Stimulated activated CD8-positive, alpha-beta memory T cell treated with anti-CD3 and anti-CD28 coated beads, Interleukin-7, amount 100 ng/mL, for 48 hours (primary cell): ENCODE data around the gene HECTD4.
"Not testable (repeated sequence)": the region's sequence is repeated elsewhere in the genome, so short reads cannot be mapped to it uniquely, and the experiment has no call there.

Experiments
- DNase-seq, 2 donors: peaks; one replicate each; pipeline ENCODE4 v3.0.0-alpha.2; 2020; ENCODE audit warnings: low read depth in 1 of 2; ENCODE audit errors: extremely low read depth in 1 of 2

Gene HECTD4

GRCh38 chr12:112354399-112354798, 27.8 kb downstream of the HECTD4 start:
- no peak for DNase-seq

DNA sequence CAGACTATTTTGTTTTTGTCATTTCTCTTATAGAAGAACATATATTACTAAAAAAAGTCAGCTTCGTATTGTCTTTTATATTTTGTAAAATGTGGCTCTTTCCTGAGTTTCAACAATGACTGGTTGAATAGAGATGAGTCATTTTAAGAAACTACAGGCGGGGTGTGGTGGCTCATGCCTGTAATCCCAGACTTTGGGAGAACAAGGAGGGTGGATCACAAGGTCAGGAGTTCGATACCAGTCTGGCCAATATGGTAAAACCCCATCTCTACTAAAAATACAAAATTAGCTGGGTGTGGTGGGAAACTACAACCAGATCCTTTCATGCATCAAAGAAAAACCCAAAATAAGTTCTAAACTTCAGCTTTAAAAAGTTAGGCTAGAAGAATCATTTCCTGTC, 28.8 kb downstream of the HECTD4 start:
- DNase-seq, result no peak

DNA sequence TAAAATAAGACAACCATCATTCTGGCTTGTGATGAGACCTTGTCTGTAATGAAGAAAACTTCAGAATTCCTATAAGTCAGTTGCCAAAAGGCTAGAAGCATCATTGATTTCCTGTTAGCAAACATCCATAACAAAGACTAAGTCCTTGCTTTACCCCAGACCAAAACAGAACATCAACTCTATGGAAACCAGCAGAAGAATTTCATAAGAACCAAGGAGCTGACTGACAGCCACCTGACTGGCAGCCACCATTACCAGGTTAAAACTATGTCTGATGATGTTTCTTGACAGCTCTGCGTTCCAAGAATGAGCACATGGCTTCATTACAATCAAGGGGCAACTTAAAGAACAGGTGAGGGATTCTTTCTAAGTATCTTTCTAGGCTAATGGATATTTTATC, 29.3 kb downstream of the HECTD4 start:
- DNase-seq, result no peak

- DNase-seq, result no peak
Measured at GRCh38 chr12:112350593-112351592, 31.3 kb downstream of the HECTD4 start.

DNA sequence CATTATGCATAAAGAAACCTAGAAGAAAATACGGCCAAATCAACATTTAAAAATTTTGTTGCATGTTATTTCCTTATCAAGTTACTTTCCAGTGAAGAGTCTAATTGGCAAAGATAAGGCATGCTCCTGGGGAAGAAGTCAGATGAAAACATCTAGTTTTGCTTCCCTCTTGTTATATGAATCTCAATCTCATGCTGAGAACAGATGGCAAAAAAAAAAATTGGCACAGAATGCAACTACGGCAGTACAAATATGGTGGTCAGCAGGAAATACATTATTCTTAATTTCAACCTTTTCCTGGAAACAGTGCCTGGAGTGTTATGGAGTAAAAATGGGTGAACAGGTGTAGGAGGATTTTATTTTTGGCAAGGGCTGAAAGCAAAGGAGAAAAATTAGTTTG, 32.8 kb downstream of the HECTD4 start:
- no peak for DNase-seq

- DNase-seq, result not testable (repeated sequence)
Measured at GRCh38 chr12:112348926-112349325, 33.3 kb downstream of the HECTD4 start.

- peak in 1 of 2 donors; percentile 2 for DNase-seq
Measured at GRCh38 chr12:112347581-112347982, 34.6 kb downstream of the HECTD4 start.

GRCh38 chr12:112346194-112346593, 36.0 kb downstream of the HECTD4 start:
- no peak for DNase-seq

- no peak for DNase-seq
Measured at GRCh38 chr12:112344220-112344619, 38.0 kb downstream of the HECTD4 start.

DNA sequence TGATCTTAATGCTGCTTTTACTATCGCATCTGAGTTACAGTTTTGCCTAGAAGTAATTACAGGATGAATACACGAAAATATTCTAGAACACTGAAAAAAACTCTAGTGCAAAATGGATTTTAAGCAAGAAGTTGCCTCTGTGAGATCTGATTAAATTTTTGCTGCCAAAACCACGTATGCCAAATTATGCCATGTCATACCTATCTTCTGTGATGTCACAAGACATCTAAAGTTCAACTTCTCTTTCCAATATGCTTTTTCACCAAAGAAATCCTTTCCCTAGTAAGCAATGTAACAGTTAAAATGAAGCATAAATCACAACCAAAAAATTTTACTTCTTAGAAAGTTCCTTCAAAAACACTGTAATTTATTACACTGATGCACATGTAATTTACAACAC, 39.6 kb downstream of the HECTD4 start:
- DNase-seq, result no peak

- no peak for DNase-seq
Measured at GRCh38 chr12:112341046-112341825, 41.0 kb downstream of the HECTD4 start.

- DNase-seq, result no peak
Measured at GRCh38 chr12:112340230-112340629, 42.0 kb downstream of the HECTD4 start.

- not testable (repeated sequence) for DNase-seq
Measured at GRCh38 chr12:112334999-112335398, 47.2 kb downstream of the HECTD4 start.

DNA sequence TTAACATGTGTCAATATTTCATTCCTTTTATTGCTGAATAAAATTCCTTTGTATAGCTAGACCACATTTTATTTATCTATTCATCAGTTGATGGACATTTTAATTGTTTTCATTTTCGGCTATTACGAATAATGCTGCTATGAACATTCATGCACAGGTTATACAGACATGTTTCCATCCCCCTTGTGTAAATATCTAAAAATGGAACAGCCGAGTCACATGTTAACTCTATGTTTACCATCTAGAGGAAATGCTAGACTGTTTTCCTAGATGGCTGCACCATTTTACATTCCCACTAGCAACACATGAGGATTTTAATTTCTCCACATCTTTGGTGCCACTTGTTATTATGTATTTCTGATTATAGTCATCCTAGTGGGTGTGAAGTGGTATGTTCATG, 49.2 kb downstream of the HECTD4 start:
- DNase-seq, result no peak

DNA sequence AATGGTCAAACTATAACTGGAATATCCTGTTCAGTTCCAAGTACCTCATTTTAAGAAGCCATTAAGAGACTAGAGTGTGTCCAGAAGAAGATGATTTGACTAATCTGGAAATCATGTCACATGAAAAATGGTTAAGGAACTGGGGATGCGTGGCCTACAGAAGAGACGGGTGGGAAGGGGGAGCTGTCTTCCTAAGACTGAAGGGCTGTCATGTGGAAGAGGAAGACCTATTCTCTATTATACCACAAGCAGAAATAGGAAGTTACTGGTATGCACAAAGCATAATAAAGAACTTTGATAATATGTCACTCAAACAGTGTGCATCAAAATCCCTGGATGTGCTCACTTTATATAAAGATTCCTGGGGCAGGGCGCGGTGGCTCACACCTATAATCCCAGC, 50.3 kb downstream of the HECTD4 start:
- DNase-seq, result no peak

DNA sequence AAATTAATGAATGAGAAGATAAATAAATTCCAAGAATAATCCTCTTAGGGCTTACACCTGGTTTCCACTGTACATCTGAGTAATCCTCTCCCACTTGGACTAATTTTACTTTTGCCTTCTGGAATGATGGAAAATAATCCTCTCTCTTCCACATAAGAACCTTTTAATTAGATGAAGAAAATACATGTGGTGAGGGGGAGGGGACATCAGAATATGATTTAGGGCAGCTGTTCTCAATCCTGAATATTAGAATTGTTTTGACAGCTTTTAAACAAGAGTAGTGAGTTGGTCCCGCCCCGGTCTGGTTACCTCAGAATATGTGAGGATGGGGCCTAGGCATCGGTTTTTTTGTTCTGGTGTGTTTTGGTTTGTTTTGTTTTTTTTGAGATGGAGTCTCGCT, 51.5 kb downstream of the HECTD4 start:
- DNase-seq, result no peak

- DNase-seq, result no peak
Measured at GRCh38 chr12:112328456-112329124, 53.6 kb downstream of the HECTD4 start.

GRCh38 chr12:112327209-112327938, 54.9 kb downstream of the HECTD4 start:
- DNase-seq, result no peak

DNA sequence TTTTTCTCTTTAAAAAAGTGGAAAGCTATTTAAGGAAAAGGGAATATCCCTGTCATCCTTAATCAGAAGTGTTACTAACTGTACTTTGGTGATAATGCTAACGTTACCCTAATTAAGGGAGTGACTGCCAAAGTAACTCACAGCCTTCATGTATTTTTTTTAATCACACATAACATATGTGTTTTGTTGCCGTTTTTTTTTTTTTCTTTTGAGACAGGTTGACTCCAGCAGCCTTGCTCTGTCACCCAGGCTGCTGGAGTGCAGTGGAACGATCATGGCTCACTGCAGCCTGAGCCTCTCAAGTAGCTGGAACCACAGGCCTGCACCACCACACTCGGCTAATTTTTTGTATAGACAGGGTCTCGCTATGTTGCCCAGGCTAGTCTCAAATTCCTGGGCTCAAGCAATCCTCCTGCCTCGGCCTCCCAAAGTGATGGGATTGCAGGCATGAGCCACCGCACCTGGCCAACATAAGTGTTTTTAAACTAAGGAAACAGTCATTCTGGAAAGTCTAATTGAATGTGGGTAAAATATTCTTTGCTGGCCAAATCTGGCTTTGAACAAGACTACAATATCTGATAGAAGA, 56.5 kb downstream of the HECTD4 start:
- DNase-seq, result no peak

- no peak for DNase-seq
Measured at GRCh38 chr12:112325157-112325556, 57.1 kb downstream of the HECTD4 start.
